Cardiac muscle cell (in vitro differentiated cells and primary cell): Measurements from ENCODE around the gene ZBTB32. TPM values are rescaled to one million over a fixed set of nuclear protein-coding genes. Genes with fewer than 3 reads are reported as not detected.

Experiments
- DNase-seq, 2 donors: peaks; one replicate each; pipeline versions ENCODE4 v3.0.0 to v3.0.0-alpha.2; 2010 to 2017; ENCODE audit warnings: low read depth in 1 of 2, low spot score in 1 of 2
- H3K27ac ChIP-seq: fragments of 200-600 bp; sonication (generic); 2 replicates; pipeline ENCODE4 v1.5.1; 2016
- H3K27me3 ChIP-seq: fragments of 200-600 bp; sonication (generic); 2 replicates; pipeline ENCODE4 v1.6.0; 2016; ENCODE audit warnings: control low read depth
- H3K36me3 ChIP-seq: fragments of 200-600 bp; sonication (generic); 2 replicates; pipeline ENCODE4 v1.5.1; 2016; ENCODE audit warnings: control low read depth
- H3K4me1 ChIP-seq: fragments of 200-600 bp; sonication (generic); 2 replicates; pipeline ENCODE4 v1.8.1; 2017; ENCODE audit warnings: low read depth, mild to moderate bottlenecking, mixed run types
- H3K4me3 ChIP-seq: fragments of 200-600 bp; sonication (generic); 2 replicates; pipeline ENCODE4 v1.5.1; 2016; ENCODE audit warnings: mild to moderate bottlenecking
- H3K9me3 ChIP-seq: fragments of 200-600 bp; sonication (generic); 2 replicates; pipeline ENCODE4 v1.5.1; 2017; ENCODE audit warnings: low read depth, mild to moderate bottlenecking, control low read depth
- CTCF ChIP-seq: IDR thresholded peaks from 2 replicates; pipeline ENCODE4 v1.5.1; 2012; ENCODE audit warnings: low read depth, mild to moderate bottlenecking, low read length
- polyA plus RNA-seq: library from polyadenylated mRNA; unstranded; fragments of >200 nt; fragmentation: Nextera tagmentation; extraction: Ambion mirVana; gene quantifications from 2 replicates; pipeline ENCODE4 v1.2.1, GENCODE V29; 2016
- total RNA-seq: library from RNA; depleted of rRNA; stranded (reverse); fragments of >200 nt; gene quantifications from 2 replicates; pipeline ENCODE4 v1.2.3, GENCODE V29; 2016

The ZBTB32 gene
- total and polyA plus RNA-seq, 2 experiments from 2014 or later, result 0.53 TPM; not detected in 1

DNA sequence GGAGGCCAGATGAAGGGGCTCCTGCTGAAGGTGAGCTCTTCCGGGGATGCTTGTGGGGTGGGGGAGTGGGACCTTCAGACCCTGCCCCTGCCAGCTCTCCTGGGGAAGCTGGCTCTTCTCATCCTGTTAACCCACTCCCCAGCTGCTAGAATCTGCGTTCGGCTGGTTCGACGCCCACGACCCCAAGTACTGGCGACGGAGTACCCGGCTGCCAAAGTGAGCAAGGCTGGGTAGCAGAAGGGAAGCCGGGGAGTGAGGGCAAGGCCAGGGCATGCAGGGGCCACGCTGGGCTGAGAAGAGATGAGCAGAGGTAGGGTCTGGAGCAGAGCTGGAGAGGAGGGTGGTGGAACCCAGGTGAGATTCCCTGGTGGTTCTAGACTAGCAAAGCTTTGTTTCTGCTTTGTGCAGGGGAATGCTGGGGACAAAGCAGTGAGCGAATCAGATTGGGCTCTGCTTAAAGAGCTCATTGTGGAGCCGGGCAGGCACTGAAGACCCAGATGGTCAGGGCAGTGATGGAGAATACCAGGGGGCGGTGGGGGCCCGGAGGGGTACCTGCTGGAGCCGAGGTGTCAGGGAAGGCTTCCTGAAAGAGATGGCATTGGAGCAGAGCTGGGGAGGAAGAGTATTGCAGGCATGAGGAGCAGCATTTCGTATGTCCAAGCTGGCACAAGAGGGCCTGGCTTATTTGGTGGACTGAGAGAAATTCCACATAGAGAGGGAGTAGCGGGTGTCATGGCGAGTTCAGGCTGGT, 23.8 kb downstream of the ZBTB32 start:
- TF ChIP-seq CTCF, result no peak
- Histone ChIP-seq H3K27me3 (no peaks in the 10 kb centered on the region), H3K36me3 (peaks cover 72% of the 10 kb centered on the region), H3K4me3 (no peak overlapping the region), H3K27ac (no peak overlapping the region), H3K9me3 (no peaks in the 10 kb centered on the region), H3K4me1 (no peaks in the 10 kb centered on the region)
- DNase-seq, result no peak

DNA sequence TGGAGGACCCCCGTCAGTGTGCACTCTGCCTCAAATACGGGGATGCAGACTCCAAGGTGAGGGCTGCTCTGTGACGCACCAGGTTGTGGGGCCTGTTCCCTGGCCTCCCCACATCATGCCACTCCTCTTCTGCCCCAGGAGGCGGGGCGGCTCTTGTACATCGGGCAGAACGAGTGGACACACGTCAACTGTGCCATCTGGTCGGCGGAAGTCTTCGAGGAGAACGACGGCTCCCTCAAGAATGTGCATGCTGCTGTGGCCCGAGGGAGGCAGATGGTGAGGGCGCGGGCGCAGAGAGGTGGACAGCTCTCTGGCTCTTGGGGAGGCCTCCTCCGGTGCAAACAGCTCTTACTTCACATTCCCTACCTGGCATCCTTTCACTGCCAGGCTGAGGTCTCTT, 24.7 kb downstream of the ZBTB32 start:
- Histone ChIP-seq H3K36me3 (peaks cover 67% of the 10 kb centered on the region), H3K9me3 (no peaks in the 10 kb centered on the region), H3K27ac (no peak overlapping the region), H3K27me3 (no peaks in the 10 kb centered on the region), H3K4me1 (no peaks in the 10 kb centered on the region), H3K4me3 (no peak overlapping the region)
- no peak for DNase-seq
- no peak for TF ChIP-seq CTCF

GRCh38 chr19:35729763-35730162, 25.4 kb downstream of the ZBTB32 start:
- Histone ChIP-seq H3K4me3 (no peak overlapping the region), H3K36me3 (peaks cover 61% of the 10 kb centered on the region), H3K4me1 (no peaks in the 10 kb centered on the region)

DNA sequence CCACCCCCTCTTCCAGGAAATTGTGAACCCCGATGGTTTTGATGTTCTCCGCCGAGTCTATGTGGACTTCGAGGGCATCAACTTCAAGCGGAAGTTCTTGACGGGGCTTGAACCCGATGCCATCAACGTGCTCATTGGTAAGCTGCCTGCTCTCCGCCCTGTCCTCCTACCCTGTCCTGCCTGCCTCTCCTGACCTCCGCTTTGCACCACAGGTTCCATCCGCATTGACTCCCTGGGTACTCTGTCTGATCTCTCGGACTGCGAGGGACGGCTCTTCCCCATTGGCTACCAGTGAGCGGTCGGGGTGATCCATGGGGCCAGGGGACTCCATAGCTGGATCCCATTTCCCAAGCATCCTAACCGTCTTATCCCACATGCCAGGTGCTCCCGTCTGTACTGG, 26.0 kb downstream of the ZBTB32 start:
- Histone ChIP-seq H3K27me3 (no peaks in the 10 kb centered on the region), H3K9me3 (no peaks in the 10 kb centered on the region), H3K4me3 (no peak overlapping the region), H3K4me1 (no peaks in the 10 kb centered on the region), H3K27ac (no peak overlapping the region), H3K36me3 (peaks cover 57% of the 10 kb centered on the region)
- no peak for TF ChIP-seq CTCF
- no peak for DNase-seq

More at GRCh38 chr19:35729763-35730162, 25.4 kb downstream of the ZBTB32 start:
- no peak overlapping the region for H3K27ac ChIP-seq
- no peaks in the 10 kb centered on the region for H3K9me3 ChIP-seq
- H3K27me3 ChIP-seq, result no peaks in the 10 kb centered on the region
- TF ChIP-seq CTCF, result no peak
- no peak for DNase-seq

DNA sequence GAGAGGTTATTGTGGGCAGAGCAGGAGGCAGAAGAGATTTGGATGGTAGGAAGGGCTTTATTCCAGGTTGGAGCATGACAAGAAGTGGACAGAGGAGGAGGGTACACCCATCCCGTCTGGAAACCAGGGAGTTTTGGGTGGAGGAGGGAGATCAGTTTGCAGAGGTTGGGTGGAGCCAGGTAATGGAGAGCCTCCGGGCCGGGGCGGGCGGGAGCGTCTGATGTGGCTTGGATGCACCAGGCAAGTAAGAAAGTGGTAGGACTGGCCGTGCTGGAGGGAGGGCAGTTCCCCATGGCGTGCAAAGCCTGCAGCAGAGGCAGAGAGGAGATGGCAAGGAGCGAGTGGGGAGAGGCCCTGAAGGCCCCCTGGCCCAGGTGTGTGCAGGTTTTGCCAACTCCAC, 27.0 kb downstream of the ZBTB32 start:
- DNase-seq, result no peak
- Histone ChIP-seq H3K9me3 (no peaks in the 10 kb centered on the region), H3K4me1 (no peaks in the 10 kb centered on the region), H3K27ac (no peak overlapping the region), H3K27me3 (no peaks in the 10 kb centered on the region), H3K36me3 (peaks cover 49% of the 10 kb centered on the region), H3K4me3 (no peak overlapping the region)
- no peak for TF ChIP-seq CTCF
